ENCODE results near the gene LY6G6C.
"Not testable (repeated sequence)": the region's sequence is repeated elsewhere in the genome, so short reads cannot be mapped to it uniquely, and the experiment has no call there.

Gene LY6G6C

GRCh38 chr6:31718265-31718664 is 3.3 kb downstream of the LY6G6C start:
- Histone ChIP-seq H3K36me3 (ENCODE audit: control insufficient read depth, insufficient read depth, low read length) (no peaks in the 10 kb centered on the region), H3K4me1 (ENCODE audit: control insufficient read depth, insufficient read depth, low read length) (peaks cover 42% of the 10 kb centered on the region)

GRCh38 chr6:31717499-31718222 is 3.9 kb downstream of the LY6G6C start:
- H3K4me3 ChIP-seq (ENCODE audit: low read length) = no peak overlapping the region
- no peaks in the 10 kb centered on the region for H3K9me3 ChIP-seq (ENCODE audit: control insufficient read depth, low read length)
- no peaks in the 10 kb centered on the region for H3K36me3 ChIP-seq (ENCODE audit: control insufficient read depth, insufficient read depth, low read length)
- no peak overlapping the region for H3K9ac ChIP-seq (ENCODE audit: low read length)
- peaks cover 42% of the 10 kb centered on the region for H3K4me1 ChIP-seq (ENCODE audit: control insufficient read depth, insufficient read depth, low read length)
- no peaks in the 10 kb centered on the region for H3K27me3 ChIP-seq (ENCODE audit: control insufficient read depth, insufficient read depth, low read length)

More at GRCh38 chr6:31718265-31718664, 3.3 kb downstream of the LY6G6C start:
- H3K9ac ChIP-seq (ENCODE audit: low read length) = no peak overlapping the region
- H3K27me3 ChIP-seq (ENCODE audit: control insufficient read depth, insufficient read depth, low read length) = no peaks in the 10 kb centered on the region
- no peaks in the 10 kb centered on the region for H3K9me3 ChIP-seq (ENCODE audit: control insufficient read depth, low read length)
- no peak overlapping the region for H3K4me3 ChIP-seq (ENCODE audit: low read length)

- Histone ChIP-seq H3K36me3 (ENCODE audit: control insufficient read depth, insufficient read depth, low read length) (no peaks in the 10 kb centered on the region), H3K4me1 (ENCODE audit: control insufficient read depth, insufficient read depth, low read length) (peaks cover 52% of the 10 kb centered on the region), H3K9ac (ENCODE audit: low read length) (peak within 1 kb of the TSS; percentile 24), H3K4me3 (ENCODE audit: low read length) (no peak within 1 kb of the TSS), H3K9me3 (ENCODE audit: control insufficient read depth, low read length) (no peaks in the 10 kb centered on the region), H3K27me3 (ENCODE audit: control insufficient read depth, insufficient read depth, low read length) (no peaks in the 10 kb centered on the region)
Measured at GRCh38 chr6:31715022-31715958, 6.3 kb downstream of the LY6G6C start, which contains the start of gene LY6G6D. Gene LY6G6D, plus strand, starts transcription at chr6:31715348. Its CDS starts 8 bp downstream, at chr6:31715356.

DNA sequence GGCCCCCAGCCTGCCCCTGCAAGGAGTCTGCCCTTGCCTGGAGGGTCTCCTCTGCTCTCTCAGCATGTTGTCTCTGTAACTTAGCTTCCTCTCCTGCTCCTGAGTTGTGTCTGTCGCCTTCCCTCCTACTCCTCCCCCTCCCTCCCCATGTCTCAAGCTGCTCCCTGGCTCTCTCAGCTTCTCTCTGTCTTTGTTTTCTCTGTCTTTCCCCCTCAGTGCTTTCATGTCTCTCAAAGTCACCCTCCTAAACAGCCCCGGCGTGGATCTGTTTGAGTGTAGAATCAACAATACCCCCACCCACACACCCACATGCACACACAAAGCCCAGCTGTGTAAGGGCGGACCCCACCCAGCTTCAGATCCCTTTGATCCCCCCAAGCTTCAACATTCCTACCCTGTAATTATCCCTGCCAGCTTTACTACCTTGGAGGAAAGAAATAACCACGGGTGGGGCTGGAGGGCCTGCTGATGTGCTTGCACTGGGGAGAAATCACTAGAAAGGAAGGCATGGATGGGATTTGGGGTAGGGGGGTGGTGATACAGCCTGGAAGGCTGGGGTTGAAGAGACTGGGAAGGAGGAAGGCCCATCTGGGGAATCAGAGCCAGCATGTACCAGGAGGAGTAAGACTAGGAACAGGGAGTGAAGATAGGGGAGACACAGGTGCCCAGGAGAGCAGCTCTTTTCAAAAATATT is 7.4 kb downstream of the LY6G6C start:
- Histone ChIP-seq H3K9ac (ENCODE audit: low read length) (peak overlapping the region; percentile 24), H3K4me1 (ENCODE audit: control insufficient read depth, insufficient read depth, low read length) (peaks cover 45% of the 10 kb centered on the region), H3K4me3 (ENCODE audit: low read length) (no peak overlapping the region), H3K9me3 (ENCODE audit: control insufficient read depth, low read length) (no peaks in the 10 kb centered on the region), H3K36me3 (ENCODE audit: control insufficient read depth, insufficient read depth, low read length) (no peaks in the 10 kb centered on the region), H3K27me3 (ENCODE audit: control insufficient read depth, insufficient read depth, low read length) (no peaks in the 10 kb centered on the region)

DNA sequence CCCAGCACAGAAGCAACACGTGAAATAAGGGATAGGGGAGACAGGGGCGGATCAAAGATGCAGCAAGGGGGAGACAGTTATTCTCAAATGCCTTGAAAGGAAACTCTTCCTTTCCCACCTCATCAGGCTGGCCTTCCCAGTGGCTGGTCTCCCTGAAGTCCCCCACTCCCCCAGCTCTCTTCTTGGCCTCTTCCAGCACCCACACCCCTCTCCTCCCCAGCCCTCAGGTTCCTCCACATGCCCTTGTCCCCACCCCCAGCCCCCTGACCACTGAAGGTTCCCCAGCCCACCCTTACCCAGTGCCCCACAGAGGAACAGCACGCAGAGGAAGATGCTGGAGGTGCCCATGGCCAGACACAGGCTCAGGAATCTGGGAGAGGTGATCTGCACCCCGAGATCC is 8.1 kb downstream of the LY6G6C start:
- no peaks in the 10 kb centered on the region for H3K27me3 ChIP-seq (ENCODE audit: control insufficient read depth, insufficient read depth, low read length)
- peaks cover 38% of the 10 kb centered on the region for H3K4me1 ChIP-seq (ENCODE audit: control insufficient read depth, insufficient read depth, low read length)
- H3K4me3 ChIP-seq (ENCODE audit: low read length) = no peak overlapping the region
- no peak overlapping the region for H3K9ac ChIP-seq (ENCODE audit: low read length)
- H3K9me3 ChIP-seq (ENCODE audit: control insufficient read depth, low read length) = no peaks in the 10 kb centered on the region
- no peaks in the 10 kb centered on the region for H3K36me3 ChIP-seq (ENCODE audit: control insufficient read depth, insufficient read depth, low read length)

- no peaks in the 10 kb centered on the region for H3K9me3 ChIP-seq (ENCODE audit: control insufficient read depth, low read length)
- no peaks in the 10 kb centered on the region for H3K27me3 ChIP-seq (ENCODE audit: control insufficient read depth, insufficient read depth, low read length)
- no peaks in the 10 kb centered on the region for H3K36me3 ChIP-seq (ENCODE audit: control insufficient read depth, insufficient read depth, low read length)
Measured at GRCh38 chr6:31712296-31712695, 9.2 kb downstream of the LY6G6C start.

DNA sequence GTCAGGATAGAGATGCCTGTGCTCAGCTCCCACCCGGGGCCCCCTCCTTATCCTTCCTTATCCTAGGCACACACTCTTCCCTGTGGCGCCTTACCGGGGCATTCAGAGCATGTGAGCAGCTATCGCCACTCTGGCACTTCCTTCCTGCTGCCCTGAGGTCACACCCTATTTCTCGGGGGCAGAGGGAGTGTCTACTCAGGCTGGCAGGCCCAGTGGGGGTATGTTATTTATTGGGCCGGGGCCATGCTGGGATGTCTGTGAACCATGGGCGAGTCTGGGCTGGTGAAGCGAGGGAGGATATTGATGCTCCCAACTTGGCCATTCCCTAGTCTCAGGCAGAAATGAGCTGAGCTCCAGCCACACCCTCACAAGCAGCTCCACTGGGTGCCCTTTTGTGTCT is 10.3 kb downstream of the LY6G6C start:
- H3K4me3 ChIP-seq (ENCODE audit: low read length) = no peak overlapping the region
- no peak overlapping the region for H3K9ac ChIP-seq (ENCODE audit: low read length)
- H3K27me3 ChIP-seq (ENCODE audit: control insufficient read depth, insufficient read depth, low read length) = no peaks in the 10 kb centered on the region
- H3K4me1 ChIP-seq (ENCODE audit: control insufficient read depth, insufficient read depth, low read length) = peaks cover 26% of the 10 kb centered on the region
- H3K9me3 ChIP-seq (ENCODE audit: control insufficient read depth, low read length) = no peaks in the 10 kb centered on the region
- H3K36me3 ChIP-seq (ENCODE audit: control insufficient read depth, insufficient read depth, low read length) = no peaks in the 10 kb centered on the region

More at GRCh38 chr6:31712296-31712695, 9.2 kb downstream of the LY6G6C start:
- peaks cover 27% of the 10 kb centered on the region for H3K4me1 ChIP-seq (ENCODE audit: control insufficient read depth, insufficient read depth, low read length)
- H3K4me3 ChIP-seq (ENCODE audit: low read length) = no peak overlapping the region
- H3K9ac ChIP-seq (ENCODE audit: low read length) = no peak overlapping the region

GRCh38 chr6:31710523-31711219 is 10.9 kb downstream of the LY6G6C start:
- Histone ChIP-seq H3K4me1 (ENCODE audit: control insufficient read depth, insufficient read depth, low read length) (peaks cover 26% of the 10 kb centered on the region), H3K9me3 (ENCODE audit: control insufficient read depth, low read length) (no peaks in the 10 kb centered on the region), H3K4me3 (ENCODE audit: low read length) (no peak overlapping the region), H3K27me3 (ENCODE audit: control insufficient read depth, insufficient read depth, low read length) (no peaks in the 10 kb centered on the region), H3K9ac (ENCODE audit: low read length) (no peak overlapping the region), H3K36me3 (ENCODE audit: control insufficient read depth, insufficient read depth, low read length) (no peaks in the 10 kb centered on the region)

GRCh38 chr6:31709157-31709556 is 12.4 kb downstream of the LY6G6C start:
- not testable (repeated sequence) for H3K9me3 ChIP-seq (ENCODE audit: control insufficient read depth, low read length); H3K4me3 ChIP-seq (ENCODE audit: low read length); H3K9ac ChIP-seq (ENCODE audit: low read length); H3K27me3 ChIP-seq (ENCODE audit: control insufficient read depth, insufficient read depth, low read length); H3K36me3 ChIP-seq (ENCODE audit: control insufficient read depth, insufficient read depth, low read length)
- peaks cover 22% of the 10 kb centered on the region for H3K4me1 ChIP-seq (ENCODE audit: control insufficient read depth, insufficient read depth, low read length)

- Histone ChIP-seq H3K4me3 (ENCODE audit: low read length) (no peak overlapping the region), H3K4me1 (ENCODE audit: control insufficient read depth, insufficient read depth, low read length) (peaks cover 25% of the 10 kb centered on the region), H3K9ac (ENCODE audit: low read length) (no peak overlapping the region), H3K9me3 (ENCODE audit: control insufficient read depth, low read length) (no peaks in the 10 kb centered on the region), H3K27me3 (ENCODE audit: control insufficient read depth, insufficient read depth, low read length) (no peaks in the 10 kb centered on the region), H3K36me3 (ENCODE audit: control insufficient read depth, insufficient read depth, low read length) (no peaks in the 10 kb centered on the region)
Measured at GRCh38 chr6:31708224-31708623, 13.3 kb downstream of the LY6G6C start.

DNA sequence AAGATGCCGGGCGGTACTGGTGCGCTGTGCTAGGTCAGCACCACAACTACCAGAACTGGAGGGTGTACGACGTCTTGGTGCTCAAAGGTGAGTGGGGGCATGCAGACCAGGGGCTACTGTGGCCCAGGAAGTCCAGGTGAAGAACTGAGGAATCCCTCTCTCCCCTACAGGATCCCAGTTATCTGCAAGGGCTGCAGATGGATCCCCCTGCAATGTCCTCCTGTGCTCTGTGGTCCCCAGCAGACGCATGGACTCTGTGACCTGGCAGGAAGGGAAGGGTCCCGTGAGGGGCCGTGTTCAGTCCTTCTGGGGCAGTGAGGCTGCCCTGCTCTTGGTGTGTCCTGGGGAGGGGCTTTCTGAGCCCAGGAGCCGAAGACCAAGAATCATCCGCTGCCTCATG is 13.8 kb downstream of the LY6G6C start:
- Histone ChIP-seq H3K36me3 (ENCODE audit: control insufficient read depth, insufficient read depth, low read length) (no peaks in the 10 kb centered on the region), H3K9ac (ENCODE audit: low read length) (no peak overlapping the region), H3K4me3 (ENCODE audit: low read length) (no peak overlapping the region), H3K27me3 (ENCODE audit: control insufficient read depth, insufficient read depth, low read length) (no peaks in the 10 kb centered on the region), H3K9me3 (ENCODE audit: control insufficient read depth, low read length) (no peaks in the 10 kb centered on the region), H3K4me1 (ENCODE audit: control insufficient read depth, insufficient read depth, low read length) (peaks cover 25% of the 10 kb centered on the region)
